OCI-LY3 (cell line): ENCODE data around the gene TNFSF12.

Experiments used
- H2AFZ ChIP-seq: fragments of 200-600, 300-600 bp; shearing (Covaris generic); 2 replicates; pipeline ENCODE4 v1.6.0; 2014; ENCODE audit warnings: antibody characterized with exemption, low read depth, low read length
- H3K27ac ChIP-seq: fragments of 200-600, 300-600 bp; sonication (generic); 2 replicates; pipeline ENCODE4 v1.5.1; 2014; ENCODE audit warnings: mild to moderate bottlenecking, low read length, moderate library complexity, mixed read lengths
- H3K27me3 ChIP-seq: fragments of 200-600, 300-600 bp; sonication (generic); 2 replicates; pipeline ENCODE4 v1.6.1; 2014; ENCODE audit warnings: low read depth, low read length, mixed read lengths
- H3K36me3 ChIP-seq: fragments of 200-600, 300-600 bp; sonication (generic); replicated peaks from 2 replicates; pipeline ENCODE3; 2014; ENCODE audit warnings: low read depth, low read length, mixed read lengths
- H3K4me1 ChIP-seq: fragments of 300-600, 200-600 bp; sonication (generic); 2 replicates; pipeline ENCODE4 v1.6.1; 2014; ENCODE audit warnings: low read length, mixed read lengths
- H3K4me2 ChIP-seq: fragments of 200-600, 300-600 bp; sonication (generic); 2 replicates; pipeline ENCODE4 v1.6.1; 2014; ENCODE audit warnings: low read length, mixed read lengths
- H3K4me3 ChIP-seq: fragments of 300-600, 200-600 bp; sonication (generic); 2 replicates; pipeline ENCODE4 v1.5.1; 2014; ENCODE audit warnings: antibody characterized with exemption, mild to moderate bottlenecking, low read length, moderate library complexity
- H3K79me2 ChIP-seq: fragments of 300-600, 200-600 bp; shearing (Covaris generic); 2 replicates; pipeline ENCODE4 v1.6.1; 2014; ENCODE audit warnings: mild to moderate bottlenecking, low read length, mixed read lengths
- H3K9ac ChIP-seq: fragments of 300-600, 200-600 bp; shearing (Covaris generic); 2 replicates; pipeline ENCODE4 v1.6.0; 2014; ENCODE audit warnings: mild to moderate bottlenecking, low read length, moderate library complexity
- H3K9me3 ChIP-seq: fragments of 200-600, 300-600 bp; shearing (Covaris generic); 2 replicates; pipeline ENCODE4 v1.6.1; 2014; ENCODE audit warnings: low read length, mixed read lengths; ENCODE audit not compliant: insufficient read depth
- H4K20me1 ChIP-seq: fragments of 200-600, 300-600 bp; sonication (generic); 2 replicates; pipeline ENCODE4 v1.6.1; 2016; ENCODE audit warnings: low read length, mixed read lengths; ENCODE audit not compliant: insufficient read depth
- CTCF ChIP-seq: fragments of 200-600, 300-600 bp; sonication (generic); IDR thresholded peaks from 2 replicates; pipeline ENCODE4 v1.5.1; 2014; ENCODE audit warnings: antibody characterized with exemption, low read length, low read depth
- EZH2phosphoT487 ChIP-seq: fragments of 200-600 bp; shearing (Covaris generic); IDR thresholded peaks from 2 replicates; pipeline ENCODE4 v1.6.1; 2018; ENCODE audit warnings: antibody characterized with exemption, mixed run types, low read depth

TNFSF12 gene

GRCh38 chr17:7589204-7589868 lies 40.5 kb downstream of the TNFSF12 start:
- no peak overlapping the region for H3K4me3 ChIP-seq
- H3K36me3 ChIP-seq = peaks cover 3% of the 10 kb centered on the region
- H3K79me2 ChIP-seq = peaks cover 15% of the 10 kb centered on the region
- H3K4me1 ChIP-seq = peaks cover 8% of the 10 kb centered on the region; the same call in 1 of the 2 replicates
- no peak overlapping the region for H3K27ac ChIP-seq
- no peak overlapping the region for H3K9ac ChIP-seq
- no peak overlapping the region for H3K4me2 ChIP-seq
- H2AFZ ChIP-seq = no peak overlapping the region
- no peaks in the 10 kb centered on the region for H4K20me1 ChIP-seq
- no peaks in the 10 kb centered on the region for H3K27me3 ChIP-seq
- TF ChIP-seq CTCF (no peak), EZH2phosphoT487 (no peak)
- H3K9me3 ChIP-seq = no peaks in the 10 kb centered on the region

GRCh38 chr17:7589891-7590691 lies 41.2 kb downstream of the TNFSF12 start, which contains the start of gene SOX15:
Gene SOX15, minus strand, starts transcription at chr17:7590094. Its CDS starts 418 bp downstream, at chr17:7589676.
- H2AFZ ChIP-seq = no peak within 1 kb of the TSS
- H3K4me1 ChIP-seq = peaks cover 3% of the 10 kb centered on the region; the same call in 1 of the 2 replicates
- H3K4me2 ChIP-seq = no peak within 1 kb of the TSS
- H3K27me3 ChIP-seq = no peaks in the 10 kb centered on the region
- no peak within 1 kb of the TSS for H3K9ac ChIP-seq
- no peaks in the 10 kb centered on the region for H3K9me3 ChIP-seq
- H4K20me1 ChIP-seq = no peaks in the 10 kb centered on the region
- H3K36me3 ChIP-seq = peaks cover 5% of the 10 kb centered on the region
- no peak within 1 kb of the TSS for H3K4me3 ChIP-seq
- H3K79me2 ChIP-seq = peaks cover 8% of the 10 kb centered on the region; the same call in 1 of the 2 replicates
- H3K27ac ChIP-seq = no peak within 1 kb of the TSS
- TF ChIP-seq EZH2phosphoT487 (no peak), CTCF (no peak)

GRCh38 chr17:7590743-7591142 lies 41.9 kb downstream of the TNFSF12 start:
- Histone ChIP-seq H3K27ac (no peak overlapping the region), H3K27me3 (no peaks in the 10 kb centered on the region), H3K4me2 (no peak overlapping the region), H3K9ac (no peak overlapping the region), H3K79me2 (peaks cover 2% of the 10 kb centered on the region; the same call in 1 of the 2 replicates), H3K4me1 (peaks cover 3% of the 10 kb centered on the region; the same call in 1 of the 2 replicates), H3K9me3 (no peaks in the 10 kb centered on the region), H4K20me1 (no peaks in the 10 kb centered on the region), H3K4me3 (no peak overlapping the region), H3K36me3 (peaks cover 5% of the 10 kb centered on the region), H2AFZ (no peak overlapping the region)
- TF ChIP-seq CTCF (no peak), EZH2phosphoT487 (no peak)

GRCh38 chr17:7591596-7591995 lies 42.7 kb downstream of the TNFSF12 start:
- Histone ChIP-seq H2AFZ (no peak overlapping the region), H3K4me2 (no peak overlapping the region), H3K27ac (no peak overlapping the region), H3K36me3 (peaks cover 5% of the 10 kb centered on the region), H3K4me1 (peaks cover 3% of the 10 kb centered on the region; the same call in 1 of the 2 replicates), H4K20me1 (no peaks in the 10 kb centered on the region), H3K27me3 (no peaks in the 10 kb centered on the region), H3K9me3 (no peaks in the 10 kb centered on the region), H3K4me3 (no peak overlapping the region), H3K79me2 (no peaks in the 10 kb centered on the region; the same call in 1 of the 2 replicates), H3K9ac (no peak overlapping the region)
- no peak for TF ChIP-seq CTCF
- no peak for TF ChIP-seq EZH2phosphoT487
